Uterus (tissue), 4 donors: Measurements from ENCODE around the gene SMOC1. TPM values are rescaled to one million over a fixed set of nuclear protein-coding genes. Genes with fewer than 3 reads are reported as not detected.

Source experiments
- DNase-seq, 2 donors: peaks; one replicate each; pipeline ENCODE4 v3.0.0-alpha.2; 2019 to 2020
- H3K27ac ChIP-seq, 2 donors: fragments of 200-600 bp; sonication (generic); 1 replicate in 1 of 2; 2 replicates in 1 of 2; pipeline ENCODE4 v1.5.1; 2016 to 2018
- H3K27me3 ChIP-seq, 2 donors: fragments of 200-600 bp; sonication (generic); one replicate each; pipeline ENCODE4 v1.5.1; 2018 to 2019; ENCODE audit warnings: control low read depth in 1 of 2
- H3K36me3 ChIP-seq, 2 donors: fragments of 200-600 bp; sonication (generic); one replicate each; pipeline ENCODE4 v1.5.1; 2019; ENCODE audit warnings: control low read depth in 1 of 2
- H3K4me1 ChIP-seq, 2 donors: fragments of 200-600 bp; sonication (generic); one replicate each; pipeline ENCODE4 v1.5.1; 2018 to 2019; ENCODE audit warnings: control low read depth in 1 of 2
- H3K4me3 ChIP-seq, 2 donors: fragments of 200-600 bp; sonication (generic); 1 replicate in 1 of 2; 2 replicates in 1 of 2; pipeline ENCODE4 v1.5.1; 2018 to 2019; ENCODE audit warnings: mild to moderate bottlenecking in 1 of 2
- H3K9me3 ChIP-seq, 2 donors: fragments of 200-600 bp; sonication (generic); one replicate each; pipeline ENCODE4 v1.5.1; 2019; ENCODE audit warnings: control low read depth in 1 of 2
- POLR2A ChIP-seq, 2 donors: fragments of 450-650 bp; IDR thresholded peaks; one replicate each; pipeline ENCODE4 v1.6.1; 2016; ENCODE audit warnings: antibody characterized with exemption in 2 of 2, mild to moderate bottlenecking in 1 of 2, moderate library complexity in 1 of 2
- intact Hi-C: fragments of 100-400 bp; cut with DNase I; formaldehyde crosslinking; loops from one replicate; pipeline ENCODE4 v1.15.1; 2023; ENCODE audit warnings: low total_unique reads
- total RNA-seq, 4 donors: library from RNA; depleted of rRNA in 3 of 4; stranded (reverse); fragments of >200 nt in 3 of 4; gene quantifications; one replicate each; pipeline versions ENCODE4 v1.1.0 to v1.2.4, GENCODE V29; 2014 to 2023
- TF ChIP-seq, protein P1 (sequence below), 4 experiments: fragments of 200-600 bp in 2 of 4; fragments of 450-650 bp in 2 of 4; sonication (generic) in 2 of 4; IDR thresholded peaks; one replicate each; pipeline ENCODE4 v1.5.1; 2016 to 2019; ENCODE audit warnings: antibody characterized with exemption in 4 of 4, mild to moderate bottlenecking in 2 of 4, moderate library complexity in 1 of 4
- donor health status: DM: yes; HTN: yes; CAD: no.

The SMOC1 gene
- total RNA-seq, 4 donors from 2014 or later = 0.59 to 2.1 (median 2.0) TPM; not detected in 1

DNA sequence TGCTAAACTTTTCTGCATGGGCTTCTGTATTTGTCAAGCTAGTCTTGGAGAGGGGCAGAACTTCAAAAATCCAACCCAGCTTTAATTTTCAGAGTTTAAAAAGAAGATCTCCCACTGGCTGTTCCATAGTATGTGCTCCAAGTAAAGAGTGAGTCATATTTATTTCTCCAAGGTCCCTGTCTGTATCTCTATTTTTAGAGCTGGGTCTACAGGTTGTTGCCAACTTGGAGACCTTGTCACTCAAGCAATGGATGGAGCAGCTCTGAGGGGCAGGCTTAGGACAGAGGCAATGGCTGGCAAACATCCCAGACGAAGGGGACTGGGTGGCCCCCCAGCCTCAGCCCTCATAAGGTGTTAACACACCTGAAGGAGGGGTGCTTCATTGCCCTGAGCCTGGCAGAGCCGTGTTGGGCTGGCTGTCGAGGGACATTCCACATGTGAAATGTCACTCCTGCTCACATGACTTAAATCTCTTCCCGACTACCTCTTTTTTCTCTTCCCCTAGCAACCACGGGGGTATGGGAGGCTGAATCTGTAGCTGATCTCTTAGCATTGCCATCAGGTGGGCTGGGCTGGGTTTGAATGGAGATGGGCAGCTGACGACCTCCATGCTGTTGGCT, 103.1 kb downstream of the SMOC1 start:
- Histone ChIP-seq H3K36me3 (no peaks in the 10 kb centered on the region), H3K4me1 (no peaks in the 10 kb centered on the region), H3K4me3 (no peak overlapping the region), H3K27ac (no peak overlapping the region), H3K9me3 (no peaks in the 10 kb centered on the region), H3K27me3 (no peaks in the 10 kb centered on the region)
- intact Hi-C loops = no loop called here
- no peak for TF ChIP-seq POLR2A (IDR thresholded peaks at IDR 0.05)
- TF ChIP-seq, protein P1, sequence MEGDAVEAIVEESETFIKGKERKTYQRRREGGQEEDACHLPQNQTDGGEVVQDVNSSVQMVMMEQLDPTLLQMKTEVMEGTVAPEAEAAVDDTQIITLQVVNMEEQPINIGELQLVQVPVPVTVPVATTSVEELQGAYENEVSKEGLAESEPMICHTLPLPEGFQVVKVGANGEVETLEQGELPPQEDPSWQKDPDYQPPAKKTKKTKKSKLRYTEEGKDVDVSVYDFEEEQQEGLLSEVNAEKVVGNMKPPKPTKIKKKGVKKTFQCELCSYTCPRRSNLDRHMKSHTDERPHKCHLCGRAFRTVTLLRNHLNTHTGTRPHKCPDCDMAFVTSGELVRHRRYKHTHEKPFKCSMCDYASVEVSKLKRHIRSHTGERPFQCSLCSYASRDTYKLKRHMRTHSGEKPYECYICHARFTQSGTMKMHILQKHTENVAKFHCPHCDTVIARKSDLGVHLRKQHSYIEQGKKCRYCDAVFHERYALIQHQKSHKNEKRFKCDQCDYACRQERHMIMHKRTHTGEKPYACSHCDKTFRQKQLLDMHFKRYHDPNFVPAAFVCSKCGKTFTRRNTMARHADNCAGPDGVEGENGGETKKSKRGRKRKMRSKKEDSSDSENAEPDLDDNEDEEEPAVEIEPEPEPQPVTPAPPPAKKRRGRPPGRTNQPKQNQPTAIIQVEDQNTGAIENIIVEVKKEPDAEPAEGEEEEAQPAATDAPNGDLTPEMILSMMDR (IDR thresholded peaks at IDR 0.05) = no peak
- no peak for DNase-seq

DNA sequence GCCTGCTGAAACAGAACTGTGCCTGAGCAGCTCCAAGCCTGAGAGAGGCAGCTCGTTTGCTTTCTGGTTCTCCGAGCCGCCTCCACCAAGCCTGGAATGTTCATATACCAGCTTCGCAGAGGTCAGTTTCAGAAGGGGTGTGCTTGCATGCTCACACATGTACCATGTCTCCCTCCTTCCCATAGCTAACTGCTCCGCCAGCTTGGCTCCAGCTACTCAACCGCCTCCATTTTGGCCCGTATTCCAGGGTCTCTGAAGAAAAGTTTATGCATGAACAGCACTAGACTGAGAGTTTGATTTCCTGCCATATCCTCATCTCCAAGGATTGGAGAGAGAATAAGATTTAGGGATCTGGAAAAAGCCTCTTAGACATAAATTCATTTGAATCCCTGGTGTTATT, 103.7 kb downstream of the SMOC1 start:
- intact Hi-C loops = no loop called here
- H3K4me3 ChIP-seq = no peak overlapping the region
- TF ChIP-seq POLR2A (IDR thresholded peaks at IDR 0.05) = no peak
- TF ChIP-seq, protein P1 (IDR thresholded peaks at IDR 0.05) = no peak
- no peak overlapping the region for H3K27ac ChIP-seq
- H3K4me1 ChIP-seq = no peaks in the 10 kb centered on the region
- H3K27me3 ChIP-seq = no peaks in the 10 kb centered on the region
- no peaks in the 10 kb centered on the region for H3K9me3 ChIP-seq
- DNase-seq = no peak
- H3K36me3 ChIP-seq = no peaks in the 10 kb centered on the region

DNA sequence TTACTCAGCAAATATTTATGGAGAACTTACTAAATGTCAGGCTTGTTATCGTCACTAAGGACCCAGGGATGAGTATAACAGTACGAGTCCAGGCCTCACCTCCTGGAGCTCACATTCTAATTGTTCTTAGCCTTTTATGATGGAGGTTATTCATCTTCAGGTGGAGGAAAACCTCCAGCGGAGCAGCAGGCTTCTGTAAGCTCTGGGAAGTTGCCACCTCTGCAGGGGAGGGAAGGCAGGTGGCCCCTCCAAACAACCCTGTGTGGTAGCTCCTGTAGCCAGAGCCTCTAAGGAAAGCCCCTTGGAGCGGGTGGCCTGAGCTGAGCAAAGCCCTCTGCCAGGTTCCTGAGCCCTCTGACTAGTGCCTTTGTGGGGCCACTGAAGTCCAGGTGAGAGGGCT, 104.1 kb downstream of the SMOC1 start:
- DNase-seq = no peak
- Histone ChIP-seq H3K4me3 (no peak overlapping the region), H3K4me1 (no peaks in the 10 kb centered on the region), H3K36me3 (no peaks in the 10 kb centered on the region), H3K9me3 (no peaks in the 10 kb centered on the region), H3K27me3 (no peaks in the 10 kb centered on the region), H3K27ac (no peak overlapping the region)
- no peak for TF ChIP-seq POLR2A (IDR thresholded peaks at IDR 0.05)
- TF ChIP-seq, protein P1 (IDR thresholded peaks at IDR 0.05) = no peak
- intact Hi-C loops = no loop called here

DNA sequence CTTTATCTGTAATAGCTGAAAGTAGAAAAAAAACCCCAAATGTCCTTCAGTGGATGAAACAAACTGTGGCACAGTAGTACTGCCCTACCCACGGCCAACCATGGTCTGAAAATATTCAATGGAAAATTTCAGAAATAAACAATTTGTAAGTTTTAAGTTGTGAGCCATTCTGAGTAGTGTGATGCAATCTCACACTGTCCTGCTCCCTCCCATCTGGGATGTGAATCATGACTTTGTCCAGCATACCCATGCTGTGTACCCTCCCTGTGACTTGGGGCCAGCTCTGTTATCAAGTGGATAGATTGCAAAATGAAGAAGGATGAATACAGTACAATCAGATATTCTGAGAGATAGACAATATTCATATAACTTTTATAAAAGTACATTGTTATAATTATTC, 106.2 kb downstream of the SMOC1 start:
- no peak overlapping the region for H3K27ac ChIP-seq
- no peaks in the 10 kb centered on the region for H3K9me3 ChIP-seq
- H3K4me3 ChIP-seq = no peak overlapping the region
- intact Hi-C loops = no loop called here
- H3K4me1 ChIP-seq = no peaks in the 10 kb centered on the region
- no peaks in the 10 kb centered on the region for H3K27me3 ChIP-seq
- TF ChIP-seq, protein P1 (IDR thresholded peaks at IDR 0.05) = no peak
- no peak for TF ChIP-seq POLR2A (IDR thresholded peaks at IDR 0.05)
- no peak for DNase-seq
- H3K36me3 ChIP-seq = no peaks in the 10 kb centered on the region

DNA sequence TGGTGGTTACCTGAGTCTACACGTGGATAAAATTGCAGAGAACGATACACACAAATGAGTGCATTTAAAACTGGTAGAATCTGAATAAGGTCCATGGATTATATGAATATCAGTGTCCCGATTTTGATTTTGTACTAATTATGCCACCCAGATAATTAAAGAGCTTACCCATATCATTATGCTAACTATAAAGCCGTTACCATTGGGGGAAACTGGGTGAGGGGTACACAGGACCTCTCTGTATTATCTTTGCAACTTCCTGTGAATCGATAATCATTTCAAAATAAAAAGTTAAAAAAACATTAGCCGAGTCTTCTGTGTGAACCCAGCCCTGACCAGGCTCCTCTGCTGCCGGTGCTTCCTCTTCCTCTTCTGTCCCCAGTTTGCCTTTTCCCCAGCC, 107.1 kb downstream of the SMOC1 start:
- H3K36me3 ChIP-seq = no peaks in the 10 kb centered on the region
- H3K27ac ChIP-seq = no peak overlapping the region
- no peak overlapping the region for H3K4me3 ChIP-seq
- H3K27me3 ChIP-seq = no peaks in the 10 kb centered on the region
- intact Hi-C loops = no loop called here
- no peaks in the 10 kb centered on the region for H3K4me1 ChIP-seq
- TF ChIP-seq, protein P1 (IDR thresholded peaks at IDR 0.05) = no peak
- TF ChIP-seq POLR2A (IDR thresholded peaks at IDR 0.05) = no peak
- DNase-seq = no peak
- H3K9me3 ChIP-seq = no peaks in the 10 kb centered on the region
